Endothelial cell of umbilical vein (primary cell): ENCODE results near the gene CCDC57. TPM values are rescaled to one million over a fixed set of nuclear protein-coding genes. Genes with fewer than 3 reads are reported as not detected.

ENCODE experiments used
- BruUV-seq: library from RNA; stranded (reverse); fragments of 400-500 nt; replicated peaks from 2 replicates; lab custom pipeline; 2021; lab: Mats Ljungman, UMichigan
- CTCF ChIA-PET: fragments of 300-600, 350-600 bp; sonication (Branson Sonifier 250); formaldehyde crosslinking; loops from one replicate; lab custom pipeline; 2021; ENCODE audit warnings: antibody characterized with exemption, inconsistent platforms; lab: Charles Lee
- POLR2A ChIA-PET: fragments of 300-600, 350-600 bp; sonication (Branson Sonifier 250); formaldehyde crosslinking; loops from one replicate; lab custom pipeline; 2021; ENCODE audit warnings: antibody characterized with exemption, inconsistent platforms; lab: Charles Lee
- DNase-seq: peaks from one replicate; pipeline ENCODE4 v3.0.0-alpha.2; 2011; ENCODE audit warnings: low read depth, low spot score
- FAIRE-seq: peaks from 2 replicates; lab custom pipeline; 2011; peaks lifted over from hg19 to GRCh38; lab: Jason Lieb, UNC
- H2AFZ ChIP-seq: 2 replicates; pipeline ENCODE4 v1.6.0; 2012; ENCODE audit warnings: low read depth, low read length, control low read depth, inconsistent platforms
- H3K27ac ChIP-seq: 2 replicates; pipeline ENCODE4 v1.5.1; 2011; ENCODE audit warnings: low read depth, mild to moderate bottlenecking, control low read depth, low read length, moderate library complexity; ENCODE audit not compliant: insufficient read depth
- H3K27me3 ChIP-seq, 2 experiments: 2 replicates each; pipeline versions ENCODE4 v1.6.0 to v1.6.1; 2011; ENCODE audit warnings: low read length in 2 of 2, mixed read lengths in 1 of 2; ENCODE audit not compliant: control insufficient read depth in 2 of 2, insufficient read depth in 2 of 2
- H3K36me3 ChIP-seq, 2 experiments: 2 replicates in 1 of 2; 3 replicates in 1 of 2; pipeline ENCODE4 v1.5.1; 2011; ENCODE audit warnings: low read length in 2 of 2, mild to moderate bottlenecking in 1 of 2, moderate library complexity in 1 of 2; ENCODE audit not compliant: control insufficient read depth in 2 of 2, insufficient read depth in 2 of 2; ENCODE audit errors: extremely low read depth in 1 of 2
- H3K4me1 ChIP-seq: 3 replicates; pipeline ENCODE4 v1.5.1; 2011; ENCODE audit warnings: mild to moderate bottlenecking, low read length; ENCODE audit not compliant: control insufficient read depth, insufficient read depth; ENCODE audit errors: extremely low read depth
- H3K4me2 ChIP-seq: 2 replicates; pipeline ENCODE4 v1.6.1; 2011; ENCODE audit warnings: low read length, control low read depth, mixed read lengths; ENCODE audit not compliant: insufficient read depth
- H3K4me3 ChIP-seq, 3 experiments: fragments of 200-600 bp in 1 of 3; sonication (generic), shearing (Covaris generic) in 1 of 3; replicated peaks in 1 of 3; 2 replicates each; pipeline ENCODE4 v1.5.1; 2011 to 2016; ENCODE audit warnings: control low read depth in 3 of 3, low read length in 3 of 3, mild to moderate bottlenecking in 2 of 3, inconsistent platforms in 1 of 3, low read depth in 1 of 3, moderate library complexity in 1 of 3; ENCODE audit not compliant: insufficient read depth in 1 of 3
- H3K79me2 ChIP-seq: 2 replicates; pipeline ENCODE4 v1.6.0; 2012; ENCODE audit warnings: low read length, inconsistent platforms; ENCODE audit not compliant: control insufficient read depth, insufficient read depth
- H3K9ac ChIP-seq: replicated peaks from 2 replicates; pipeline ENCODE3; 2011; ENCODE audit warnings: low read length, control low read depth; ENCODE audit not compliant: insufficient read depth; ENCODE audit errors: extremely low read depth
- H3K9me1 ChIP-seq: replicated peaks from 3 replicates; pipeline ENCODE4 v1.6.0; 2011; ENCODE audit warnings: mild to moderate bottlenecking, low read length; ENCODE audit not compliant: control insufficient read depth, insufficient read depth; ENCODE audit errors: extremely low read depth
- H3K9me3 ChIP-seq: replicated peaks from 2 replicates; pipeline ENCODE4 v1.5.1; 2012; ENCODE audit warnings: low read length, inconsistent platforms; ENCODE audit not compliant: control insufficient read depth, insufficient read depth
- H4K20me1 ChIP-seq: replicated peaks from 2 replicates; pipeline ENCODE3; 2011; ENCODE audit warnings: mild to moderate bottlenecking, low read length; ENCODE audit not compliant: control insufficient read depth, insufficient read depth; ENCODE audit errors: extremely low read depth
- CTCF ChIP-seq, 2 donors: IDR thresholded peaks; 1 replicate in 1 of 2; 2 replicates in 1 of 2; pipeline ENCODE4 v1.5.1; 2011; ENCODE audit warnings: low read length in 2 of 2, mild to moderate bottlenecking in 2 of 2, moderate library complexity in 2 of 2, control low read depth in 1 of 2, inconsistent platforms in 1 of 2, low read depth in 1 of 2; ENCODE audit not compliant: insufficient read depth in 1 of 2; ENCODE audit errors: extremely low read depth in 1 of 2
- GATA2 ChIP-seq: IDR thresholded peaks from 2 replicates; pipeline ENCODE4 v1.7.0; 2011; ENCODE audit warnings: low read depth, mild to moderate bottlenecking, moderate library complexity, mixed read lengths, low read length; ENCODE audit not compliant: insufficient read length, insufficient read depth
- MAX ChIP-seq: IDR thresholded peaks from 2 replicates; pipeline ENCODE4 v1.6.1; 2011; ENCODE audit not compliant: insufficient read depth, insufficient read length
- MYC ChIP-seq: IDR thresholded peaks from one replicate; pipeline ENCODE4 v1.6.1; 2011; ENCODE audit warnings: mild to moderate bottlenecking, low read depth, low read length
- POLR2A ChIP-seq: IDR thresholded peaks from 2 replicates; pipeline ENCODE4 v1.6.1; 2012; ENCODE audit warnings: low read depth, mild to moderate bottlenecking, control low read depth, low read length
- POLR2AphosphoS5 ChIP-seq: IDR thresholded peaks from 2 replicates; pipeline ENCODE4 v1.6.1; 2012; ENCODE audit warnings: low read depth, mild to moderate bottlenecking, control low read depth, low read length, moderate library complexity; ENCODE audit not compliant: insufficient read depth
- dilution Hi-C: fragments of 300-500 bp; cut with MboI; formaldehyde crosslinking; loops from one replicate; pipeline ENCODE4 v1.15.0; 2019; ENCODE audit warnings: low sequenced_read_pairs; ENCODE audit not compliant: extremely low pct_ligation_motif_present
- intact Hi-C: fragments of 100-400 bp; cut with micrococcal nuclease; formaldehyde crosslinking; loops from one replicate; pipeline ENCODE4 v1.10.0; 2022
- polyA plus RNA-seq, 4 experiments: library from polyadenylated mRNA; depleted of rRNA in 3 of 4; stranded (reverse) in 3 of 4; unstranded in 1 of 4; fragments of >200 nt; gene quantifications; 2 replicates each; pipeline versions ENCODE4 v1.2.1 to v1.2.3, GENCODE V29; 2011 to 2012; ENCODE audit warnings: missing spikeins in 1 of 4
- total RNA-seq: library from RNA; stranded (reverse); gene quantifications from 2 replicates; pipeline ENCODE4 v1.2.3, GENCODE V29; 2021

Gene CCDC57
- total and polyA plus RNA-seq, 2 donors (not counting 3 experiments of a cell fraction or from before 2014, with no cell fraction given): 18.6 to 31.6 TPM

- no peaks in the 10 kb centered on the region for H3K9me1 ChIP-seq
- intact Hi-C loops: no loop called here
- peak within 1 kb of the TSS; percentile 48 for H3K27ac ChIP-seq
- dilution Hi-C loops: no loop called here
- no TSS peak for BruUV-seq
- TF ChIP-seq POLR2AphosphoS5 (peak; percentile 38), CTCF (IDR thresholded peaks at IDR 0.05; ENCODE audit: extremely low read depth in 1 of 2, insufficient read depth in 1 of 2, low read depth in 1 of 2, low read length in 2 of 2) (no peak), GATA2 (no peak), POLR2A (peak; percentile 42), MYC (no peak), MAX (no peak)
- H3K9ac ChIP-seq: peak within 1 kb of the TSS; percentile 77
- CTCF ChIA-PET: interaction anchor here (1.1 kb wide), 1 partner anchor 35 kb away, joined by 3 read pairs; no protein-coding TSS in a partner anchor
- peak within 1 kb of the TSS; percentile 99 for H2AFZ ChIP-seq
- H3K4me2 ChIP-seq: peak within 1 kb of the TSS; percentile 78
- H3K4me3 ChIP-seq: peak within 1 kb of the TSS; percentile 58 to 82 (median 76)
- POLR2A ChIA-PET: interaction anchor here (0.7 kb wide), 1 partner anchor 33 kb away, joined by 3 read pairs; no protein-coding TSS in a partner anchor
- no peaks in the 10 kb centered on the region for H4K20me1 ChIP-seq
- H3K4me1 ChIP-seq: peaks cover 15% of the 10 kb centered on the region
- peaks cover 14% of the 10 kb centered on the region for H3K79me2 ChIP-seq
- peaks cover 0 to 12% of the 10 kb centered on the region in 2 experiments for H3K36me3 ChIP-seq
- FAIRE-seq (peak; percentile 15), DNase-seq (peak; percentile 23)
- no peaks in the 10 kb centered on the region for H3K9me3 ChIP-seq
- H3K27me3 ChIP-seq: no peaks in the 10 kb centered on the region
These were observed 146.9 kb downstream of the CCDC57 start, which contains the start of gene DUS1L for GRCh38 chr17:82065638-82066303. Gene DUS1L, minus strand, starts transcription at chr17:82065804. Its CDS starts 745 bp downstream, at chr17:82065059.
